AG10803 (cell line): ENCODE data around the gene DYNLRB1.

Experiments used
- DNase-seq: peaks from one replicate; pipeline ENCODE4 v3.0.0; 2010; ENCODE audit warnings: low read depth
- H3K4me3 ChIP-seq: 2 replicates; pipeline ENCODE4 v1.5.1; 2011; ENCODE audit warnings: mild to moderate bottlenecking, low read length, control low read depth
- TF ChIP-seq, protein P1 (sequence below): conservative IDR thresholded peaks from 2 replicates; pipeline ENCODE4 v1.5.1; 2011; ENCODE audit warnings: mild to moderate bottlenecking, low read length, control low read depth, inconsistent platforms

DYNLRB1 gene

GRCh38 chr20:34542439-34542838 is 26.2 kb downstream of the DYNLRB1 start:
- TF ChIP-seq, protein P1, sequence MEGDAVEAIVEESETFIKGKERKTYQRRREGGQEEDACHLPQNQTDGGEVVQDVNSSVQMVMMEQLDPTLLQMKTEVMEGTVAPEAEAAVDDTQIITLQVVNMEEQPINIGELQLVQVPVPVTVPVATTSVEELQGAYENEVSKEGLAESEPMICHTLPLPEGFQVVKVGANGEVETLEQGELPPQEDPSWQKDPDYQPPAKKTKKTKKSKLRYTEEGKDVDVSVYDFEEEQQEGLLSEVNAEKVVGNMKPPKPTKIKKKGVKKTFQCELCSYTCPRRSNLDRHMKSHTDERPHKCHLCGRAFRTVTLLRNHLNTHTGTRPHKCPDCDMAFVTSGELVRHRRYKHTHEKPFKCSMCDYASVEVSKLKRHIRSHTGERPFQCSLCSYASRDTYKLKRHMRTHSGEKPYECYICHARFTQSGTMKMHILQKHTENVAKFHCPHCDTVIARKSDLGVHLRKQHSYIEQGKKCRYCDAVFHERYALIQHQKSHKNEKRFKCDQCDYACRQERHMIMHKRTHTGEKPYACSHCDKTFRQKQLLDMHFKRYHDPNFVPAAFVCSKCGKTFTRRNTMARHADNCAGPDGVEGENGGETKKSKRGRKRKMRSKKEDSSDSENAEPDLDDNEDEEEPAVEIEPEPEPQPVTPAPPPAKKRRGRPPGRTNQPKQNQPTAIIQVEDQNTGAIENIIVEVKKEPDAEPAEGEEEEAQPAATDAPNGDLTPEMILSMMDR, result no peak
- DNase-seq, result no peak
- no peak overlapping the region for H3K4me3 ChIP-seq

DNA sequence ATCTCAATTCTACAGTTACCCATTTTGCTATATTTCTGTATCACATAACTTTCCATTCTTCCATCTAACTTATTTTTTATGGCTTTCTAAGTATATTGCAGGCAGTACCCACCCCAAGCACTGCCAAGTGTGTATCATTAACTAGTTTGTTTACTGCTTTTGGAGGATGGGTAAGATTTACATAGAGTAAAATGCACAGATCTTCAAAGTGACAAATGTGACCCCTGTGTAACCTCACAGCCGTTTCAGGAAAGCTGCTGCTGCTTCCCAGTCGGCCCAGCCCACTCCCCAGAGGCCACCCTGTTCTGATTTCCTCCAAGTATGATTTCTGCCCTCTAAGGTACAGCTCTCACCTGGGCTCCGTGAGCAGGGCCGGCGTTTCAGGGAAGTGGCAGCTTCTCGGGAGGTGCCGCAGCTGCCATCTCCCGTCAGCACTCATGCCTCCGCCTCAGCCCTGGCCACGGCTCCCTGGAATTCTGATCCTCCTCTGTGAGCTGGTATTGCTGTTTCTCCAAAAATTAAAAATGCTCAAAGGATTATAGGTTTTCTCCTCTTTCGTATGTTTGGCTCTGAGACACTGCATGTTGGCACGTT is 27.3 kb downstream of the DYNLRB1 start:
- no peak overlapping the region for H3K4me3 ChIP-seq
- TF ChIP-seq, protein P1, result no peak

DNA sequence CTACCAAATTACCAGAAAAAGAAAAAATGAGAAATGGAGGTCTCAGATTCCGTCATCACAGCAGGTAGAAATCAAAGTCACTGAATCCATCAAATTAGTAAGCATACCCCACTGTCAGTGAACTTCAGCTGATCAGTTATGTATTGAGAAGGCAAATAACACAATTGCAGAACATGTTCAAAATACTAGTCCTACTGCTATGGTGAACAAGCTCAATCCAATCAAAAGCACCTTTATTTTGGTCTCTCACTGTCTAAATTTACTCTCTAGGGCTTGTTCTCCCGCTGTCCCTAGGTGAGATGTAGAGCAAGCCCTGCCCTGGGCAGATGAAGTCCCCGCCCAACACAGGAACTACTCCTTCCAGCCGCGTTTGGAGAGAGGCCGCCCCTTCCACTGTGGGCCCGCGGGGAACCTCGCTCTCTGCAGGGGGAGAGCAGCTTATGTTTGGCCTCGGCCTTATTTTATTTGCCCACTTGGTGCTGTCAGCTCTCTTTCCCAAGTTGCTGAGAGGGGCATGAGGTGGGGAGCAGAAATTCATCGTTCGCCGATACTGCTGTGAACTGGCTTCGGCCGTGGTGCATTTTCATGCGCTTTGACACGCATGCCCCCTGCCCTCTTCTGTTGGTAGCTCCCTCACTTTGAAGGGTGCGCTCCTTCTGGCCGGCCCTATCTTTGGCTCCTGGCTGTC is 28.0 kb downstream of the DYNLRB1 start:
- TF ChIP-seq, protein P1, result no peak
- no peak for DNase-seq
- no peak overlapping the region for H3K4me3 ChIP-seq

More for the DNA sequence above, 27.3 kb downstream of the DYNLRB1 start:
- no peak for DNase-seq

GRCh38 chr20:34546751-34547181 is 30.5 kb downstream of the DYNLRB1 start:
- no peak for DNase-seq
- H3K4me3 ChIP-seq, result no peak overlapping the region
- TF ChIP-seq, protein P1, result no peak

GRCh38 chr20:34547844-34548613 is 31.8 kb downstream of the DYNLRB1 start:
- no peak overlapping the region for H3K4me3 ChIP-seq
- TF ChIP-seq, protein P1, result no peak
- DNase-seq, result no peak

DNA sequence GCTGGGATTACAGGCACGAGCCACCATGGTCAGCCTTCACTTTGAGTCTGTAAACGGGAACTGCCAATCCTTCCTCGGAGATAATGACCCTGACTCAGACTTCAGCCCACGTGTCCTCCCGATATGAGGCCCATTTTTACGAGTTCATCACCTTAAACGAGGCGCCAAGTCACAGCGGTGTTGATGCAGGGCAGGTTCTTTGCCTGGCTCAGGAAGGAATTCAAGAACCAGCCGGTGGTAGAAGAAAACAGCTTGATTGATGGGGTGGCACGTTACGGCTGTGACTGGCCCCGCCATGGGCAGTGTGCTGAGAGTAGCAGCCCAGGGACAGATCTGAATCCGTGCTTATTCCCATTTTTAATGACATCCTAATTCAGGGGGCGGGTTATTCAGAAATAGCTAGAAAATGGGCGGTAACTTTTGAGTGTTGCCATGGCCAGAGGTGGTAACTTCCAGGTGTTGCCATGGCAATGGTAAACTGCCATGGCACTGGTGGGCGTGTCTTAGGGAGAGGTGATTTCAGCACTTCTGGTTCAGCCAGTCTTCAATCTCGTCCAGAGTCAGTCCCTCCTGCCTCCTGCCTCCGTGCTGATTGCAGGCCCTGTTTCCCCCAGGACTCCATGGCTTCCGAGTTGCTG is 33.2 kb downstream of the DYNLRB1 start:
- H3K4me3 ChIP-seq, result no peak overlapping the region
- TF ChIP-seq, protein P1, result no peak
- DNase-seq, result no peak
